ENCODE measurements around the gene PSMD9. TPM values are rescaled to one million over a fixed set of nuclear protein-coding genes. Genes with fewer than 3 reads are reported as not detected.

The PSMD9 gene
- total RNA-seq, 1 experiment from 2014 or later = 39.9 TPM

GRCh38 chr12:121921066-121921465 lies 32.5 kb downstream of the PSMD9 start:
- H3K23me2 ChIP-seq (ENCODE audit: insufficient read length, low read depth, low read length, poor library complexity, severe bottlenecking) = peaks cover 3% of the 10 kb centered on the region
- H3K79me2 ChIP-seq (ENCODE audit: insufficient read depth, low read length) = no peaks in the 10 kb centered on the region
- no peak overlapping the region for H4K91ac ChIP-seq (ENCODE audit: insufficient read length, low read depth, low read length)
- Mint-ChIP-seq H3K27ac (no peak overlapping the region; a peak in 1 of 7 replicates), H3K9me3 (no peaks in the 10 kb centered on the region; a peak in 2 of 5 replicates), H3K4me1 (peaks cover 22 to 29% of the 10 kb centered on the region in 2 experiments), H3K36me3 (ENCODE audit: insufficient read depth in 1 of 3, low read depth in 3 of 3) (peaks cover 0 to 25% (median 14%) of the 10 kb centered on the region in 3 experiments; a peak in 4 of 7 replicates), H3K27me3 (ENCODE audit: low read depth) (peaks cover 5% of the 10 kb centered on the region; the same call in 1 of the 2 replicates), H3K4me3 (no peak overlapping the region)
- H2AFZ ChIP-seq (ENCODE audit: low read length) = no peak overlapping the region
- no peak for DNase-seq
- H3K4me2 ChIP-seq (ENCODE audit: insufficient read depth, insufficient read length, low read length) = no peak overlapping the region
- no peak overlapping the region for H3K4ac ChIP-seq (ENCODE audit: low read depth, low read length)
- no peak overlapping the region for H2BK20ac ChIP-seq (ENCODE audit: low read depth, low read length, poor library complexity, severe bottlenecking)
- H2BK120ac ChIP-seq (ENCODE audit: low read depth, low read length, poor library complexity, severe bottlenecking) = no peak overlapping the region
- no peaks in the 10 kb centered on the region for H3K9me3 ChIP-seq (ENCODE audit: control insufficient read depth, low read depth, low read length)
- no peak for TF ChIP-seq CTCF (conservative IDR thresholded peaks at IDR 0.05)
- no peak overlapping the region for H2BK15ac ChIP-seq (ENCODE audit: low read depth, low read length)
- H2BK12ac ChIP-seq (ENCODE audit: insufficient read length, low read depth, low read length) = no peak overlapping the region
- H4K20me1 ChIP-seq (ENCODE audit: control insufficient read depth, insufficient read depth, insufficient read length) = no peaks in the 10 kb centered on the region
- no peak overlapping the region for H4K5ac ChIP-seq (ENCODE audit: insufficient read length, low read depth, low read length)
- WGBS (ENCODE audit: extremely low coverage, insufficient read length, low lambda C conversion rate) = no CpG with 5 or more reads among the region's 2 CpGs
- H3K27me3 ChIP-seq (ENCODE audit: insufficient read depth, low read length) = no peaks in the 10 kb centered on the region
- no peak overlapping the region for H3K56ac ChIP-seq (ENCODE audit: insufficient read length, low read depth, low read length)
- H3K23ac ChIP-seq (ENCODE audit: insufficient read length, low read depth, low read length) = no peak overlapping the region
- H2AK5ac ChIP-seq (ENCODE audit: insufficient read length, low read length) = no peak overlapping the region
- H3K18ac ChIP-seq (ENCODE audit: insufficient read length, low read depth, low read length) = no peak overlapping the region
- H4K8ac ChIP-seq (replicated peaks; ENCODE audit: insufficient read length, low read depth, low read length) = no peak overlapping the region
- H3K9ac ChIP-seq (ENCODE audit: extremely low read depth, insufficient read length, low read length) = no peak overlapping the region
- H3K27ac ChIP-seq (ENCODE audit: insufficient read length, low read depth, low read length) = no peak overlapping the region
- no peak overlapping the region for H3K14ac ChIP-seq (ENCODE audit: insufficient read depth, low read length)
- no peak overlapping the region for H3T11ph ChIP-seq (ENCODE audit: low read length)
- H2BK5ac ChIP-seq (ENCODE audit: insufficient read length, low read length) = no peak overlapping the region
- H3K4me1 ChIP-seq (ENCODE audit: insufficient read depth, low read length) = peaks cover 3% of the 10 kb centered on the region; the same call in 1 of the 2 replicates
- no peaks in the 10 kb centered on the region for H3K79me1 ChIP-seq (ENCODE audit: insufficient read depth, low read depth, low read length, poor library complexity, severe bottlenecking)

All from H9 (cell line).